Measurements from ENCODE around the gene SLC30A2.

SLC30A2 gene

DNA sequence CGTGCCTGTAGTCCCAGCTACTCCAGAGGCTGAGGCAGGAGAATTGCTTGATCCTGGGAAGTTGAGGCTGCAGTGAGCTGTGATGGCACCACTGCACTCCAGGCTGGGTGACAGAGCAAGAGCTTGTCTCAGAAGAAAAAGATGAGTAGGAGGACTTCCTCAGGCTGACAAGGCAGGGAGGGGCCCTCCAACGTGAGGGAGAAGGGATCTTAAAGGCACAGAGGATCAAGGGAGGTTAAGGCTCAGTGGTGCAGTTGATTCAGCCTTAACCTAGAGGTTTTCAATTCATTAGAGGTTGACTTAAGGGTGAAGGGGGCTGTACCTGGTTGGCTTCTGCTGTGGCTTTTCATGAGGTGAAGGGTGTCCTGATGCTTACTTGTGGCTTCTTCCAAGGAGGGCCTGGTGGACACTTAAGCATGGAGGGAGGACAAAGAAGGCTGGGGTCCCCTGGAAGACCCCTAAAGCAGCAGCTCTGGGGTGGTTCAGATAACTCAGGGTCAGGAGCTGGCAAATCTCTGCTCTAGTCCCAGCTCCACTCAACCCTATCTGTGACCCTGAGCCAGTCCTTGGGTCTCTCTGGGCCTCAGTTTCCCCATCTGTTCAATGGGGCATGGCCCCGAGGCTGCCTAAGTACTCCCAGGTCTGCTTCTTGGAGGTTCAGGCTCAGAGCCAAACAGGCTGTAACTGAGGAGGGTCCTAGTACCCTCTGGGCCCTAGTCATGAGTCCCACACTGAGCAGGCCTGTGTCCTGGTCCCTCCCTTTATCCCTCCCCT lies 18.0 kb downstream of the SLC30A2 start:
- Histone ChIP-seq H3K4me3 (ENCODE audit: low read depth, low read length) (no peak overlapping the region), H3K4me2 (ENCODE audit: low read length) (no peak overlapping the region), H3K79me2 (no peaks in the 10 kb centered on the region), H2AFZ (no peak overlapping the region), H3K27me3 (ENCODE audit: control insufficient read depth, insufficient read depth, low read length) (no peaks in the 10 kb centered on the region), H3K9ac (no peak overlapping the region), H3K36me3 (ENCODE audit: control insufficient read depth, insufficient read depth, low read length) (no peaks in the 10 kb centered on the region), H3K9me3 (ENCODE audit: control insufficient read depth, low read length) (no peaks in the 10 kb centered on the region), H3K27ac (no peak overlapping the region), H3K4me1 (no peaks in the 10 kb centered on the region)
- TF ChIP-seq, protein P1, sequence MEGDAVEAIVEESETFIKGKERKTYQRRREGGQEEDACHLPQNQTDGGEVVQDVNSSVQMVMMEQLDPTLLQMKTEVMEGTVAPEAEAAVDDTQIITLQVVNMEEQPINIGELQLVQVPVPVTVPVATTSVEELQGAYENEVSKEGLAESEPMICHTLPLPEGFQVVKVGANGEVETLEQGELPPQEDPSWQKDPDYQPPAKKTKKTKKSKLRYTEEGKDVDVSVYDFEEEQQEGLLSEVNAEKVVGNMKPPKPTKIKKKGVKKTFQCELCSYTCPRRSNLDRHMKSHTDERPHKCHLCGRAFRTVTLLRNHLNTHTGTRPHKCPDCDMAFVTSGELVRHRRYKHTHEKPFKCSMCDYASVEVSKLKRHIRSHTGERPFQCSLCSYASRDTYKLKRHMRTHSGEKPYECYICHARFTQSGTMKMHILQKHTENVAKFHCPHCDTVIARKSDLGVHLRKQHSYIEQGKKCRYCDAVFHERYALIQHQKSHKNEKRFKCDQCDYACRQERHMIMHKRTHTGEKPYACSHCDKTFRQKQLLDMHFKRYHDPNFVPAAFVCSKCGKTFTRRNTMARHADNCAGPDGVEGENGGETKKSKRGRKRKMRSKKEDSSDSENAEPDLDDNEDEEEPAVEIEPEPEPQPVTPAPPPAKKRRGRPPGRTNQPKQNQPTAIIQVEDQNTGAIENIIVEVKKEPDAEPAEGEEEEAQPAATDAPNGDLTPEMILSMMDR (IDR thresholded peaks at IDR 0.05) = no peak

DNA sequence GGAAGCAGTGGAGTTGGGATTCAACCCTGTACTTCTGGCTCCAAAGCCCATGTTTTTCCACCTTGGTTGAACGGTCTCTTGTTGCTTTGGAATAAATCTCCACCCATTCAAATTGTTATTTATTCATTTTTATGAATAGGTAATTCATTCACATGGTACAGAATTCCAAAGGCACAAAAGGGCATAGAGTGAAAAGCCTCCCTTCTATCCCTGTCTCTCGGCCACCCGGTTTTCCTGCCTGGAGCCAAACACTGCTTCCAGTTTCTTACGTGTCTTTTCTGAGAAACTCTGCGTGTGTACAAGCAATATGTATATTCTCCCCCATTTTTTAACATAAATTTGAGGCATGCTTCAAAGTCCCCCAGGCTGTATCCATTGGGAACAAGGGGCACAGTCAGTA lies 20.4 kb downstream of the SLC30A2 start:
- Histone ChIP-seq H3K9ac (no peak overlapping the region), H3K27me3 (ENCODE audit: control insufficient read depth, insufficient read depth, low read length) (no peaks in the 10 kb centered on the region), H3K4me1 (no peaks in the 10 kb centered on the region), H3K36me3 (ENCODE audit: control insufficient read depth, insufficient read depth, low read length) (no peaks in the 10 kb centered on the region), H3K9me3 (ENCODE audit: control insufficient read depth, low read length) (no peaks in the 10 kb centered on the region), H3K27ac (no peak overlapping the region), H3K4me2 (ENCODE audit: low read length) (no peak overlapping the region), H3K79me2 (no peaks in the 10 kb centered on the region), H2AFZ (no peak overlapping the region), H3K4me3 (ENCODE audit: low read depth, low read length) (no peak overlapping the region)
- TF ChIP-seq, protein P1 (IDR thresholded peaks at IDR 0.05) = no peak

DNA sequence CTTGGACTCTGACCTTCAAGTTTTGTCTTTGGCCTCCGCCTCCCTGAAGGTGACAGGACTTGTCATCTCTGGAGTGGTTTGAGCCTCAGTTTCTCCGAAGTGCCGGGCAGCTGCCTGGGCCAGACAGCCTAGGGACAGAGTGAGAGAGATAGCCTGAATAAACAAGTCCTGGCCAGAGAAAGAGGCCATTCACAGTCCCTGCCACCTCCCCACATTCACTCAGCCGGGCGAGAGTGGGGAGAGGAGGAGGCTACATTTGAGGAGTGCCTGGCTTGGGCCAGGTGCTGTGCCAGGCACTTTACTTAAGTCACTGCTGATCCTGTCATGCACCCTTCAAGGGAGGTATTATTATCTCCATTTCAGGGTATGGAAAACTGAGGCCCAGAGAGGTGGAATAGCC lies 20.9 kb downstream of the SLC30A2 start:
- no peaks in the 10 kb centered on the region for H3K36me3 ChIP-seq (ENCODE audit: control insufficient read depth, insufficient read depth, low read length)
- H3K9me3 ChIP-seq (ENCODE audit: control insufficient read depth, low read length) = no peaks in the 10 kb centered on the region
- no peak overlapping the region for H2AFZ ChIP-seq
- H3K27me3 ChIP-seq (ENCODE audit: control insufficient read depth, insufficient read depth, low read length) = no peaks in the 10 kb centered on the region
- H3K4me2 ChIP-seq (ENCODE audit: low read length) = no peak overlapping the region
- no peaks in the 10 kb centered on the region for H3K79me2 ChIP-seq
- no peak overlapping the region for H3K27ac ChIP-seq
- TF ChIP-seq, protein P1 (IDR thresholded peaks at IDR 0.05) = no peak
- H3K4me3 ChIP-seq (ENCODE audit: low read depth, low read length) = no peak overlapping the region
- H3K4me1 ChIP-seq = no peaks in the 10 kb centered on the region
- H3K9ac ChIP-seq = no peak overlapping the region

DNA sequence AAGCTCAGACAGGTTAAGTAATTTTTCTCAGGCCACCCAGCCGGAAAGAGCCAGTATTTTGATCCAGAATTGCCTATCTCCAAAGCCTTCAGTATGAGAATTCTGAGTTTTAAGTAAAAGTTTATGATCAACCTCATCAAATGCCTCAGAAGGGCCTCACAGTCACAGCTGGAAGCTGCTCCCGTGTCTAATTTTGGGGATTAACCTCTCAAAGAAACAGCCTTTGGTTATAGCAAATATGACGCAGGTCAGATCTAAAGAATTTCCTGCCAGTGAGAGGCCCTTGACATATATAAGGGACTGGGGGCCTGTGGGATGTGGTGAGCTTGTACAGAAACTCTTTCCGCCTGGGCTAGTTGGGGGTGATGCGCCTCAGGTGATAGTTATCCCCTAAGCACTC lies 22.1 kb downstream of the SLC30A2 start:
- H2AFZ ChIP-seq = no peak overlapping the region
- TF ChIP-seq, protein P1 (IDR thresholded peaks at IDR 0.05) = no peak
- no peak overlapping the region for H3K9ac ChIP-seq
- H3K9me3 ChIP-seq (ENCODE audit: control insufficient read depth, low read length) = no peaks in the 10 kb centered on the region
- H3K27me3 ChIP-seq (ENCODE audit: control insufficient read depth, insufficient read depth, low read length) = no peaks in the 10 kb centered on the region
- H3K79me2 ChIP-seq = no peaks in the 10 kb centered on the region
- H3K4me1 ChIP-seq = no peaks in the 10 kb centered on the region
- H3K4me3 ChIP-seq (ENCODE audit: low read depth, low read length) = no peak overlapping the region
- no peak overlapping the region for H3K4me2 ChIP-seq (ENCODE audit: low read length)
- H3K27ac ChIP-seq = no peak overlapping the region
- no peaks in the 10 kb centered on the region for H3K36me3 ChIP-seq (ENCODE audit: control insufficient read depth, insufficient read depth, low read length)

DNA sequence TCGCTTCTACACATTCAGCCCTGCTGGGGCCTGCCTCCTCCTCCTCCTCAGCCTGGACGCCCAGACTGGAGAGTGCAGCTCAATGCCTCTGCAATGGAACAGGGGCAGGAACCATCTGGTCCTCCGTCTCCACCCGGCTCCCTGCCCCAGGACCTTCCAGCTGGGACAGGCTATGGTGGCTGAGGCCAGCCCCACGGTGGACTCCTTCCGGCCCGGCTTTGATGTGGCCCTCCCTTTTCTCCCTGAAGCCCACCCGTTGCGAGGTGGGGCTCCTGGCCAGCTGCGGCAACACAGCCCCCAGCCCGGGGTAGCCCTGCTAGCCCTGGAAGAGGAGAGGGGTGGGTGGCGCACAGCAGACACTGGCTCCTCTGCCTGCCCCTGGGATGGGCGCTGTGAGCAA lies 22.9 kb downstream of the SLC30A2 start:
- TF ChIP-seq, protein P1 (IDR thresholded peaks at IDR 0.05) = no peak
- Histone ChIP-seq H3K27me3 (ENCODE audit: control insufficient read depth, insufficient read depth, low read length) (no peaks in the 10 kb centered on the region), H2AFZ (no peak overlapping the region), H3K4me1 (no peaks in the 10 kb centered on the region), H3K9me3 (ENCODE audit: control insufficient read depth, low read length) (no peaks in the 10 kb centered on the region), H3K79me2 (no peaks in the 10 kb centered on the region), H3K36me3 (ENCODE audit: control insufficient read depth, insufficient read depth, low read length) (no peaks in the 10 kb centered on the region), H3K27ac (no peak overlapping the region), H3K9ac (no peak overlapping the region), H3K4me2 (ENCODE audit: low read length) (no peak overlapping the region), H3K4me3 (ENCODE audit: low read depth, low read length) (no peak overlapping the region)

Measured in parathyroid adenoma (tissue), 2 donors.